Fibroblast of lung (primary cell): ENCODE measurements around the gene CHCHD5. TPM values are rescaled to one million over a fixed set of nuclear protein-coding genes. Genes with fewer than 3 reads are reported as not detected.

ENCODE experiments used
- DNase-seq, 2 donors: peaks; one replicate each; pipeline versions ENCODE4 v3.0.0 to v3.0.0-alpha.2; 2010; ENCODE audit warnings: low read depth in 2 of 2
- H2AFZ ChIP-seq: 2 replicates; pipeline ENCODE4 v1.5.1; 2012; ENCODE audit warnings: low read length, control low read depth, inconsistent platforms
- H3K27ac ChIP-seq: 2 replicates; pipeline ENCODE4 v1.5.1; 2011; ENCODE audit warnings: low read length, control low read depth; ENCODE audit not compliant: insufficient read depth
- H3K27me3 ChIP-seq: 2 replicates; pipeline ENCODE4 v1.5.1; 2011; ENCODE audit warnings: mild to moderate bottlenecking, low read length; ENCODE audit not compliant: control insufficient read depth, insufficient read depth
- H3K36me3 ChIP-seq: 2 replicates; pipeline ENCODE4 v1.5.1; 2011; ENCODE audit warnings: low read length; ENCODE audit not compliant: control insufficient read depth, insufficient read depth
- H3K4me1 ChIP-seq: 2 replicates; pipeline ENCODE4 v1.5.1; 2011; ENCODE audit warnings: low read length; ENCODE audit not compliant: control insufficient read depth, insufficient read depth; ENCODE audit errors: extremely low read depth
- H3K4me2 ChIP-seq: 2 replicates; pipeline ENCODE4 v1.5.1; 2011; ENCODE audit warnings: low read length, control low read depth; ENCODE audit not compliant: insufficient read depth; ENCODE audit errors: extremely low read depth
- H3K4me3 ChIP-seq, 4 experiments: fragments of 200-600 bp in 1 of 4; sonication (generic) in 1 of 4; replicated peaks in 1 of 4; 2 replicates each; pipeline ENCODE4 v1.5.1; 2011 to 2016; ENCODE audit warnings: low read length in 4 of 4, low read depth in 3 of 4, mild to moderate bottlenecking in 3 of 4, control low read depth in 2 of 4, inconsistent platforms in 1 of 4, mixed read lengths in 1 of 4; ENCODE audit not compliant: insufficient read depth in 1 of 4; ENCODE audit errors: control extremely low read depth in 1 of 4
- H3K79me2 ChIP-seq: 2 replicates; pipeline ENCODE4 v1.5.1; 2012; ENCODE audit warnings: mild to moderate bottlenecking, low read length, inconsistent platforms; ENCODE audit not compliant: control insufficient read depth, insufficient read depth
- H3K9ac ChIP-seq: 2 replicates; pipeline ENCODE4 v1.5.1; 2011; ENCODE audit warnings: mild to moderate bottlenecking, low read length, control low read depth; ENCODE audit not compliant: insufficient read depth
- H3K9me3 ChIP-seq: 2 replicates; pipeline ENCODE4 v1.5.1; 2012; ENCODE audit warnings: low read depth, low read length; ENCODE audit not compliant: control insufficient read depth, insufficient read depth
- H4K20me1 ChIP-seq: 2 replicates; pipeline ENCODE4 v1.5.1; 2011; ENCODE audit warnings: low read length; ENCODE audit not compliant: control insufficient read depth, insufficient read depth; ENCODE audit errors: extremely low read depth
- EZH2 ChIP-seq: IDR thresholded peaks from 2 replicates; pipeline ENCODE4 v1.5.1; 2012; ENCODE audit warnings: low read length, control low read depth, mild to moderate bottlenecking; ENCODE audit errors: missing control alignments
- polyA plus RNA-seq, 2 donors: library from polyadenylated mRNA; depleted of rRNA in 1 of 2; stranded (reverse) in 1 of 2; unstranded in 1 of 2; fragments of >200 nt; gene quantifications; 2 replicates each; pipeline ENCODE4 v1.2.1, GENCODE V29; 2011 to 2012; ENCODE audit warnings: missing spikeins in 1 of 2
- total RNA-seq: library from RNA; depleted of rRNA; stranded (reverse); fragments of >200 nt; gene quantifications from 2 replicates; pipeline ENCODE4 v1.2.1, GENCODE V29; 2014
- TF ChIP-seq, protein P1 (sequence below), 2 donors: IDR thresholded peaks in 1 of 2; conservative IDR thresholded peaks in 1 of 2; 1 replicate in 1 of 2; 2 replicates in 1 of 2; pipeline ENCODE4 v1.5.1; 2011 to 2012; ENCODE audit warnings: low read length in 2 of 2, control low read depth in 1 of 2, inconsistent platforms in 1 of 2, low read depth in 1 of 2, mild to moderate bottlenecking in 1 of 2

CHCHD5 gene
- total and polyA plus RNA-seq, 2 donors (not counting 1 experiment from before 2014, with no cell fraction given), result 10.5 to 17.0 TPM

DNA sequence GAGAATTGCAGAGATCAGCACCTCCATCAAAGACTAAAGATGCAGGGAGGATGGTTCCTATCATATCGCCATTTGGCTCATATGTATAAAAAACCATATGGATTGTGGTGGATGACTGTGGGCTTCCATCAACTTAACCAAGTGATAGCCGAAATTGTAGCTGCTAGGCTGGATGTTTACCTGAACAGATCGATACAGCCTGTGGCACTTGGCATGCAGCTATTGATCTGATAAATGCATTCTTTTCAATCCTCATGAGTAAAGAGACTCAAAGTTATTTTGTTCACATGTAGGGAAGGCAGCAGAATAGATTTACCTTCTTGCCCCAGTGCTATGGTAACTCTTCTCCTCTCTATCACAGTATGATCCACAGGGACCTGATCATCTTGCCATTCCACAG is 18.5 kb downstream of the CHCHD5 start:
- Histone ChIP-seq H3K27ac (no peak overlapping the region), H2AFZ (no peak overlapping the region), H3K9ac (no peak overlapping the region), H4K20me1 (no peaks in the 10 kb centered on the region), H3K4me1 (peaks cover 6% of the 10 kb centered on the region), H3K36me3 (no peaks in the 10 kb centered on the region), H3K27me3 (no peaks in the 10 kb centered on the region), H3K9me3 (no peaks in the 10 kb centered on the region), H3K79me2 (no peaks in the 10 kb centered on the region), H3K4me3 (no peak overlapping the region), H3K4me2 (no peak overlapping the region)
- no peak for TF ChIP-seq EZH2
- TF ChIP-seq, protein P1, sequence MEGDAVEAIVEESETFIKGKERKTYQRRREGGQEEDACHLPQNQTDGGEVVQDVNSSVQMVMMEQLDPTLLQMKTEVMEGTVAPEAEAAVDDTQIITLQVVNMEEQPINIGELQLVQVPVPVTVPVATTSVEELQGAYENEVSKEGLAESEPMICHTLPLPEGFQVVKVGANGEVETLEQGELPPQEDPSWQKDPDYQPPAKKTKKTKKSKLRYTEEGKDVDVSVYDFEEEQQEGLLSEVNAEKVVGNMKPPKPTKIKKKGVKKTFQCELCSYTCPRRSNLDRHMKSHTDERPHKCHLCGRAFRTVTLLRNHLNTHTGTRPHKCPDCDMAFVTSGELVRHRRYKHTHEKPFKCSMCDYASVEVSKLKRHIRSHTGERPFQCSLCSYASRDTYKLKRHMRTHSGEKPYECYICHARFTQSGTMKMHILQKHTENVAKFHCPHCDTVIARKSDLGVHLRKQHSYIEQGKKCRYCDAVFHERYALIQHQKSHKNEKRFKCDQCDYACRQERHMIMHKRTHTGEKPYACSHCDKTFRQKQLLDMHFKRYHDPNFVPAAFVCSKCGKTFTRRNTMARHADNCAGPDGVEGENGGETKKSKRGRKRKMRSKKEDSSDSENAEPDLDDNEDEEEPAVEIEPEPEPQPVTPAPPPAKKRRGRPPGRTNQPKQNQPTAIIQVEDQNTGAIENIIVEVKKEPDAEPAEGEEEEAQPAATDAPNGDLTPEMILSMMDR (conservative IDR thresholded peaks at IDR 0.05 in 1 of 2, IDR thresholded peaks at IDR 0.05 in 1 of 2; ENCODE audit: low read depth in 1 of 2, low read length in 2 of 2), result no peak
- no peak for DNase-seq

DNA sequence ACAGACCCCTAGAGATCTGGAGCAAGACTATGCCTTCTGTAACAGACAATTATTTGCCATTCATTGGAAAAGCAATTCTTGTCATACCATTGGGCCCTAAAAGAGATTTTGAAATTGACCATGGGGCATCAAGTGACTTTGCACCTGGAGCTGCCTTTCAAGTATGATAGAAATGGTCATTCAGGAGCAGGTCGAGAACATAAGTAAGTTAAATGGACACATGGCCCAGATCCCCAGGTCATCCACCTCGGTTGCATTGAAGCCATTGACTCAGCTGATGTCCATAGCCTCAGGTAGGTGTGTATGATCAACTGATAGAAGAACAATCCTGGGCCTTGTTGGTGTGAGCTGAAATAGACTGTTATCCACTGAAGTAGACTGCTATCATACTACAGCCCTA is 19.3 kb downstream of the CHCHD5 start:
- H3K9me3 ChIP-seq, result no peaks in the 10 kb centered on the region
- H4K20me1 ChIP-seq, result no peaks in the 10 kb centered on the region
- no peak overlapping the region for H3K4me2 ChIP-seq
- H3K9ac ChIP-seq, result no peak overlapping the region
- TF ChIP-seq EZH2, result no peak
- TF ChIP-seq, protein P1 (conservative IDR thresholded peaks at IDR 0.05 in 1 of 2, IDR thresholded peaks at IDR 0.05 in 1 of 2; ENCODE audit: low read depth in 1 of 2, low read length in 2 of 2), result no peak
- H3K4me1 ChIP-seq, result peaks cover 6% of the 10 kb centered on the region
- no peak overlapping the region for H2AFZ ChIP-seq
- no peaks in the 10 kb centered on the region for H3K36me3 ChIP-seq
- no peaks in the 10 kb centered on the region for H3K27me3 ChIP-seq
- H3K27ac ChIP-seq, result no peak overlapping the region
- no peak for DNase-seq
- H3K79me2 ChIP-seq, result no peaks in the 10 kb centered on the region
- no peak overlapping the region for H3K4me3 ChIP-seq

DNA sequence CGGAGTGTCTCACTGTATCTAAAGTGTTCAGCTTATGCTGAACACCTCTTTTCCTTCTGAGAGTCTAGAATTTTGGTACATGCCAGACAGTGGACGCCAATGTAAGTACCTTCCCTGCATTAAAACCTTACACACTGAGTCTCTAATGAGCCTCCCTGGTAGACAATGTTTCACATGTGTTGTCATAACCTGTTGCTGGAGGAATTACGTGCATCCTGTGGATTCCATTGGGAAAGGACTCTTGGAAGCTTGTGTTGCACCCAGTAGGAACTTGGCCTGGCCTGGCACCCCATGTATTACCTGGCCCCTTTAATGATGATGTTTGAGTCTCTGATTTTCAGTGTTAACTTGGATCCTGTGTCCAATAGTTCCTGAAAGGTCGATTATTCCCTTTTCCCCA is 20.5 kb downstream of the CHCHD5 start:
- H3K4me3 ChIP-seq, result no peak overlapping the region
- DNase-seq, result no peak
- peaks cover 6% of the 10 kb centered on the region for H3K4me1 ChIP-seq
- no peak overlapping the region for H3K9ac ChIP-seq
- H3K79me2 ChIP-seq, result no peaks in the 10 kb centered on the region
- H4K20me1 ChIP-seq, result no peaks in the 10 kb centered on the region
- no peak overlapping the region for H3K27ac ChIP-seq
- no peaks in the 10 kb centered on the region for H3K9me3 ChIP-seq
- TF ChIP-seq EZH2, result no peak
- TF ChIP-seq, protein P1 (conservative IDR thresholded peaks at IDR 0.05 in 1 of 2, IDR thresholded peaks at IDR 0.05 in 1 of 2; ENCODE audit: low read depth in 1 of 2, low read length in 2 of 2), result no peak
- H3K36me3 ChIP-seq, result no peaks in the 10 kb centered on the region
- H2AFZ ChIP-seq, result no peak overlapping the region
- H3K27me3 ChIP-seq, result no peaks in the 10 kb centered on the region
- H3K4me2 ChIP-seq, result no peak overlapping the region
